NCI-H460 (cell line): ENCODE measurements around the gene NTHL1. TPM values are rescaled to one million over a fixed set of nuclear protein-coding genes. Genes with fewer than 3 reads are reported as not detected.

Experiments
- DNase-seq: peaks from one replicate; pipeline ENCODE4 v3.0.0-alpha.2; 2016; ENCODE audit warnings: low read depth; ENCODE audit errors: extremely low read depth
- total RNA-seq: library from RNA; depleted of rRNA; stranded (reverse); fragments of >200 nt; shearing (Covaris generic); gene quantifications from 2 replicates; pipeline ENCODE4 v1.2.3, GENCODE V29; 2014

Gene NTHL1
- total RNA-seq, 1 experiment from 2014 or later, result 18.0 TPM

DNA sequence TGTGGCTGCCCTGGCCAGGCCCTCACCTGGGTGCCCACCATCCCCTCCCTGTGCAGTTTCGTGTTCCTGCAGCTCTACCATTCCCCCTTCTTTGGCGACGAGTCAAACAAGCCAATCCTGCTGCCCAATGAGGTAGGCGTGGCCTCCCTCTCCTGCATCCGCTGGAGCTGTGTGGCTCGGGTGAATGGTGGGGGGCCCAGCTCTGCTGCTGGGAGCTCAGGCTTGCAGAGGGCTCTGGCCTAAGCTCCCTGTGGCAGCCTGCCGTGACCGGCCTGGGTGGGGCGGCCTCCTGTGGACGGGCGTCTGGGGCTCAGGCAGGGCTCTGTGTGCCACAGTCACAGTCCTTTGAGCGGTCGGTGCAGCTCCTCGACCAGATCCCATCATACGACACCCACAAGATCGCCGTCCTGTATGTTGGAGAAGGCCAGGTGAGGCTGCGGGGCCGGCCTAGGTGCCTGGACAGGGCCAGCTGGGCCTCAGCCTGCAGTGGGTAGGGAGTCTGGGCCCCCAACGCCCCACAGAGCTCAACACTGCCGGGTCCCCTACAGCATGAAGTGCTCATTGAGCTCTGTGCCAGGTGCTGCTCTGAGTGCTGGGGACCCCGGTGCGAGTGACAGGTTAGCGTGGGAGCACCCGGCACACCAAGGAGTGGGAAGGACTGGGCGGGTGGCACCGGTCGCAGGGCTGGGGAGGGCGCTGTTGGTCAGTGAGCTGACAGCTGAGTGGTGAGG, 37.4 kb upstream of the NTHL1 start:
- no peak for DNase-seq

DNA sequence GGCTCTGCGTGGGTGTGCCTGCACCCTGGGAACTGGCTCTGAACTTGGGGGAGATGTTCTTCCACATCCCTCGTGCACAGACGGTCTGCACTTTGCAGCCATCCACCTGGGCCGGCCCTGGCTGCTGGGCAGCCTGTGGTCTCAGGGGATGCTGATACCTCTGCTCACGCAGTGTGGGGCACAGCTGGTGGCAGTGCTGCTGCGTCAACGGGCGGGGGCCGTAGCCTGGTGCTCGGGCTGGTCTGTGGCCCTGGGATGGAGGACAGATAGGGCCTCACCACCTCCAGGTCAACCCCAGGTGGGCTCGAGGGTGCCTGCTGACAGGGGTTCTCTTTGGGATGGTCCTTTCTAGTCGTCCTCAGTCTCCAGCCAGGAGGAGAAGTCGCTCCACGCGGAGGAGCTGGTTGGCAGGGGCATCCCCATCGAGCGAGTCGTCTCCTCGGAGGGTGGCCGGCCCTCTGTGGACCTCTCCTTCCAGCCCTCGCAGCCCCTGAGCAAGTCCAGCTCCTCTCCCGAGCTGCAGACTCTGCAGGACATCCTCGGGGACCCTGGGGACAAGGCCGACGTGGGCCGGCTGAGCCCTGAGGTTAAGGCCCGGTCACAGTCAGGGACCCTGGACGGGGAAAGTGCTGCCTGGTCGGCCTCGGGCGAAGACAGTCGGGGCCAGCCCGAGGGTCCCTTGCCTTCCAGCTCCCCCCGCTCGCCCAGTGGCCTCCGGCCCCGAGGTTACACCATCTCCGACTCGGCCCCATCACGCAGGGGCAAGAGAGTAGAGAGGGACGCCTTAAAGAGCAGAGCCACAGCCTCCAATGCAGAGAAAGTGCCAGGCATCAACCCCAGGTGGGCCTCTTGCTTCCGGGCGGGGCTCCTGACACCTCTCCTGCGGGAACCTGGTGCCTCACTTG, 36.5 kb upstream of the NTHL1 start:
- no peak for DNase-seq

DNA sequence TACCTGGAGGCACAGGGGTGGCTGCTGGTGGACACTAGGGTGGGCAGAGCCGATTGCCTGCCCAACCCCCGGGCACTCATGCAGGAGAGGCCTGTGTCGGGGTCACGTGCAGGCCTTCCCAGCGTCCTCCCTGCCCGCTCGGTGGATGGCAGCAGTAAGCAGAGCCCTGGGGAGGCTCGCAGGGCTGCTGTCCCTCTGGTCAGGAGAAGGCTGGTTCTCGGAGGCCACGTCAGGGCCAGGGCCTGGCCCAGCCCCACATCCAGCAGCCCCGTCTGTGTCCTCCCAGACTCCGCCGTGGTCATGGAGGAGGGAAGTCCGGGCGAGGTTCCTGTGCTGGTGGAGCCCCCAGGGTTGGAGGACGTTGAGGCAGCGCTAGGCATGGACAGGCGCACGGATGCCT, 35.8 kb upstream of the NTHL1 start:
- no peak for DNase-seq

DNA sequence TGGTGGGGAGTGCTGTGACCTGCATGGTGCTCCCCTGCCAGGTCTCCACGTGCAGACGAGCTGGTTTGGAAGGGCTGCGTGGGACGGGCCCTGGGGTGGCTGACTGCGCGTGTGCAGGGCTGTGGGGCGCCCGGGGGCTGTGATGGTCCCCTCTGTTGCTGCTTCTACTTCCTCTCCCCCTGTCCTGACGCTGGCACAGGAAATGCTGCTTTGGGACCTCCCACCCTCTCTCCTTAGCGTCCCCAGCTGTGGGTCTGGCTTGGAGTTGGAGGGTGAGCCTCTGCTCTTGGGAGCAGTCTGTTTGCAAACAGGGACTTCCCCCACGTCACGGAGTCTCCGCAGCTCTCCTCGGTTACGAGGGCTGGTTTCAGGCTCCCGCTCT, 35.3 kb upstream of the NTHL1 start:
- DNase-seq, result no peak

DNA sequence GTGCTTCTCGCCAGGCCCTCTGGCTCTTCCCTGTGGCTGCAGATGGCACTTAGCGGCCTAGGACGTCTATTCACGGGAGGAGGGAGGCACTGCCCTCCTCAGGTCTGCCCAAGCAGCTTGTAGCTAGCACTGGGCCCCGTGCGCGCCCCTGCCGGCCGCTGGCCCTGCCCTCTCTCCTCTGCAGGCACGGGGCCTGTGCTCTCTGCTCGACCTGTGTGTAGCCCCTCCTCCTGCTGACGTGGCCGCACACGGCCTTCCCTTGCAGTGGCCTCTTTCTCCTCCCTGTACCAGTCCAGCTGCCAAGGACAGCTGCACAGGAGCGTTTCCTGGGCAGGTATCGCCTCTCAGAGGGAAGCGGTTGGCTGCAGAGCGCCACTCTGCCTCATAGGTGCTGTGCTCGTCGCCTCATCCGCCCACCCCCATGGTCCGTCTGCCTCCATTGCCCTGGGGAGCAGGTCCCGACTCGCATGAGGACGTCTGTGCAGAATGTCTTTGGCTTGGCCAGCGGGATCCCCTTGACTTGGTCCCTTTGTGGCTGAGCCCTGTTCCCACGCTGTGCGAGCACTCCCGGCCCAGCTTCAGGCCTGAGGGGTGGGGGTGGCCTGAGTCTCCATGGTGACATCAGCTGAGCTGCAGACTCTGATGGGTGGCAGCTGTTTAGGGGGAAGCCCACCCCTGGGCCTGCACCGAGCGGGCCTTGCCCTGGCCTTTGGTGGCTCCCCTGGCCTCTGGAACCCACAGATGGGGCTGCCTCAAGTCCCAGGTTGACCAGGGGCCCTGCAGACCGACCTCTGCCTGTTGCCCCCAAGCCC, 34.7 kb upstream of the NTHL1 start:
- no peak for DNase-seq

DNA sequence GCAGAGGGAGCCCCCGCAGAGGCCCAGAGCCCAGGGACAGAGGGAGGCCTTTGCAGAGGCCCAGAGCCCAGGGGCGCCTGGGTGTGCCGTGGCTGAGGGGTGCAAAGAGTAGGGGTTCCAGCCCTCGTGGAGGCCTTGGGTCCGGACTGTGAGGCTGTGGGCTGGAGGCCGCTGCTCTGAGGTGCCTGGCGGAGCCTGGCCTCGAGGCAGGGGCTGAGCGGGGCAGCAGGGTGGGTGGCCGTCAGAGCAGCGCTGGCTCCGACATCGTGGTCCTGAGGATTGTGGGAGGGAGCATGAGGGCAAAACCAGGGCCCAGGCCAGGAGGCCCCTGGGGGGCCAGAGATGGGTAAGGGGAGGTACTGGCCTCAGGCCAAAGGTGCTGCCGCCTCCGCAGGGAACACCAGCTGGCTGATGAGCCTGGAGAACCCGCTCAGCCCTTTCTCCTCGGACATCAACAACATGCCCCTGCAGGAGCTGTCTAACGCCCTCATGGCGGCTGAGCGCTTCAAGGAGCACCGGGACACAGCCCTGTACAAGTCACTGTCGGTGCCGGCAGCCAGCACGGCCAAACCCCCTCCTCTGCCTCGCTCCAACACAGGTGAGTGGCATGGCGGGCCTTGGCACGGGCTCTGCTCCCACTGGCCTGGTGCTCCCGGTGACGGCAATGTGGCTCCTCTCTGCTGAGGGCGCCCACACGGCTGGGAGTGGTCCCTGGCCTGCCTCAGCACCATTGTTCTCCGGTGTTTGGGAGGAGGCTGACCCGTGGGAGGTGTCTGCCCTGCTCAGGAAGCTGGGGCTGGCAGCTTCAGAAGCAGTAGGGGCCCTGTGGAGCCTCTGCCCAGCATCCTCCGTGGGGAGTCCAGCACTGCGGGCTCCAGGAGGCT, 33.8 kb upstream of the NTHL1 start:
- DNase-seq, result no peak

DNA sequence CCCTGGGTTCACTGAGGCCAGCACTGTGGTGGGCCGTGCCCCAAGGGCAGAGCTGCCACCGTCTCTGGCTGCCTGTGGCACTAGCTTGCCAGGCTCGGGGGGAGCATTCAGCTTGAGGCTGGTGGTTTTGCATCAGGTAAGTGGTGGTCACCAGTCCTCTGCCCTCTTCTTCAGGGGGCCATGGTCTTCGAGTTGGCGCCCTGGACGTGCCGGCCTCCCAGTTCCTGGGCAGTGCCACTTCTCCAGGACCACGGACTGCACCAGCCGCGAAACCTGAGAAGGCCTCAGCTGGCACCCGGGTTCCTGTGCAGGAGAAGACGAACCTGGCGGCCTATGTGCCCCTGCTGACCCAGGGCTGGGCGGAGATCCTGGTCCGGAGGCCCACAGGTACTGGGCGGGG, 32.4 kb upstream of the NTHL1 start:
- DNase-seq, result no peak

DNA sequence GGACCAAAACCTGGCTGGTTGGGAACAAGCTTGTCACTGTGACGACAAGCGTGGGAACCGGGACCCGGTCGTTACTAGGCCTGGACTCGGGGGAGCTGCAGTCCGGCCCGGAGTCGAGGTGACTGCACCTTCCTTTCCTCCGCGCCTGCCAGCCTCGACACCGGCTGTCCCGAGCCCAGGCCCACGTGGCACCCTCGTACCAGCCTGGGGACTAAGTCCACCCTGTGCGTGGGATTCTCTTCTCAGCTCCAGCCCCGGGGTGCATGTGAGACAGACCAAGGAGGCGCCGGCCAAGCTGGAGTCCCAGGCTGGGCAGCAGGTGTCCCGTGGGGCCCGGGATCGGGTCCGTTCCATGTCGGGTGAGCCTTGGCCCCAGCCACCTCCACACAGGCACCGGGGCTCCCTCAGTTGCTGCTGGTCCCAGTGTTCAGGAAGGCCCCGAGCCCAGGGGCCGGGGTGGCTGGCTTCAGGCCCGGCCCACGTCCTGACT, 31.7 kb upstream of the NTHL1 start:
- DNase-seq, result no peak

DNA sequence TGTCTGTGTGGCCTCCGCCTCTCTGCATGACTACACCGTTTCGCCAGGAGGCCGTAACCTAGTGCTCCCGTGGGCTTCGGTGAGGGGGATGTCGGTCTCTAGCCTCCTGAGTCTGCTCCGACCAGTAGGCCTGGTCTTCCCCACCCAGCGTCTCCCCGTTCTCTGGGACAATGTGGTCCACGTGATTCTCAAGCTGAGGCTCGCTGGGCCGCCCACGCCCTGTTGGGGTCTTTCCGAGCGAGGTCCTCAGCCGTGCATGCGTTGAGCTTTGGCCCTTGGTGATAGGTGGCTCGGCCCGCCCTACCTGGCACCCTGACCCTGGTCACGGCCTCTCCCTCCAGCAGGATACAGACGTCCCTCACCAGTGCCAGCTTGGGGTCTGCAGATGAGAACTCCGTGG, 31.1 kb upstream of the NTHL1 start:
- no peak for DNase-seq

DNA sequence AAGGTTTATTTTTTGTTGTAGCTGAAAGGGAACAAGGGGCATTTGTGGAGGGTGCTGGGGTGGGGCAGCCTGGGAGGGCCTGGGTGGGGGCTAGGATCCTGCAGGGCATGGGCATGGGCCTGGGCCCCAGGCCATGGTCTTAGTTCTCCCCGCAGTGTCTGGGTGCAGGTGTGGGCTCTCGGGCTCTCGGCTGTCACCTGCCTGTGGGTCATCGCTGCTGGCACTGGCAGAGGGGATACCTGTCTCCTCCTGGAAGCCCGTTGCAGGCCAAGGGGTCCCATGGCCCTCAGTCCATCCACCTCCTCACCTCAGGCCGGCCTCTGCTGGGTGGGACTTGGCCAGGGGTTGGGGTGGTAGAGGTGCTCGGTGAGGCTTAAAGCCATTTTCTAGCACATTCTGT, 30.5 kb upstream of the NTHL1 start:
- DNase-seq, result no peak

DNA sequence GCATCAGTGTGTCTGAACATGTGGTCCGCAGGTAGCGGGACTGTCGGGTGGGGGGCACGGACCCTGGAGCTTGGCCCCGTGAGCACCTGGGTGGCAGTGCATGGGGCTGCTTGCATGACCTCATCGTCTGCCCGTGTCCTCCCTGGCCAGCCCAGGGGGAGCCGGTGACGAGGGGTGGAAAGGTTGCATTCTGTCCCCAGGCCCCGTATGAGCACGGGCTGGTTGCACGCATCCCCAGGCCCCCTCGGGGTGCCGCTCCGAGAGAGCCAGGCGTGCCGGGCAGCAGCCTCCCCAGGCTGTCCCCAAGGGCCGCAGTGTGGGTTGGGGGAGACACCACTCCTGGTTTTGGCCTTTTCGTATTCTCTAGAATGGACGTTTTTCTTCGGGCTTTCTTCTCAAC, 30.1 kb upstream of the NTHL1 start:
- no peak for DNase-seq

DNA sequence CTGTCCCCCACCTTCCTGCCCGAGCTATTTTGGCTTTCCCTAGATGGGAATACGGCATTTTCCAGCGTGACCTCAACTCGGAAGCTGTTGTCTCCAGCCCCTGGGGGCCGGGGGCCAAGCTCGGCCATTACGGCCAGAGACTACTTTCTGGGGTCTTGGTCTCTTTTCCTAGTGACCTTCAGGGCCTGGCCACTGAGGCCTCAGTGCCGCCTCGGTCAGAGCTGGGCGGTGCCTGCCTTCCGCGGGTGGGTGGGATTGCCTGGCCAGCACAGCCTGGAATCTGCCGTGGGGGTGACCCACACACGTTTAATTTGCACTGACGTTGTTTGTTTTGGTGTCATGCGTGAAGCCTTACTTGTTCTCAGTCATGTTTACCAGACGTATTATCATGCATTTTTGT, 29.4 kb upstream of the NTHL1 start:
- DNase-seq, result no peak

DNA sequence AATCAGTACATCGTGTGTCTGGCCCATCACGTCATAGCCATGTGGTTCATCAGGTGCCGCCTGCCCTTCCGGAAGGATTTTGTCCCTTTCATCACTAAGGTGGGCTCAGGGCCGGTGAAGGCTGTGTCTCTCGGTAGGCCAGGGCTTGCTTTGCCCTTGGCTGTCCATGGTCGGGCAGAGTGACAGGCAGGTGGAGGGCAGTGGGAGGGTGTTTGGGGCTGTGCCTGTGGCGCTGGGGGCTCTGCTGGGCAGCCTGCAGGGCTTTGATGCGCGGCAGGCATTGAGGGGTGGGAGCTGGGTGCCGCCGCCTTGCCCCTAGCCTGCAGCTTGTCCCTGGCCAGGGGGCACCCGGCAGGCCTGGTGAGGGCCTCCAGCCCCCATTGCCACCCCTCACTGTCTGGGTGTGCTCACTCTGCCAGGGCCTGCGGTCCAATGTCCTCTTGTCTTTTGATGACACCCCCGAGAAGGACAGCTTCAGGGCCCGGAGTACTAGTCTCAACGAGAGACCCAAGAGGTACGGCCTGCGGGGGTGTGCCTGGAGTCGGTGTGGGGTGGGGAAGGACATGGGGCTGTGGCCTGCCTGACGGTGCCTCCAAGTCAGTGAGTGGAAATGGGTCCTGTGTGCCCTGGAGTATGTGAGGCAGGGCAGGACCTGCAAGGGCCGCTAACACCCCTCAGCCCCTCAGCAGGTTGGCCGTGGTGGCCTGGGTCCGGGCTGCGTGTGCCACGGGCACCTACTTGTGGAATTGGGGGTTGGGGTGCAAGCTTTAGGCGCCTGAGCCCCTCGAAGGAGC, 28.6 kb upstream of the NTHL1 start:
- DNase-seq, result no peak

DNA sequence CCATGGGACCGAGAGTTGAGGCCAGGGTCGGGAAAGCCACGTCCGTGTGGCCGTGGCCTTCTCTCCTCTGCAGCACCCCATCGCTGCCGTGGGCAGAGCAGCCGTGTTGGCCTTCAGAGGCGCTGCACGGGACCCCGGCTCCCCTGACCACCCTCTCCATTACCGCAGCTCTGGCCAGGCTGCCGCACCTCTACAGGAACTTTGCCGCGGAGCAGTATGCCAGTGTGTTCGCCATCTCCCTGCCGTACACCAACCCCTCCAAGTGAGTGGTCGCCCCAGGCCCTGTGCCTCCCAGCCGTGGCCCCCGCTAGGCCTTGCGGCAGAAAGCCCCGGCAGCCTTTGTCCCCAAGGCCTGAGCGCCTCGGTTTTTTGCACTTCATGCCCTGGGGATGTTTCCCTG, 28.0 kb upstream of the NTHL1 start:
- DNase-seq, result no peak

DNA sequence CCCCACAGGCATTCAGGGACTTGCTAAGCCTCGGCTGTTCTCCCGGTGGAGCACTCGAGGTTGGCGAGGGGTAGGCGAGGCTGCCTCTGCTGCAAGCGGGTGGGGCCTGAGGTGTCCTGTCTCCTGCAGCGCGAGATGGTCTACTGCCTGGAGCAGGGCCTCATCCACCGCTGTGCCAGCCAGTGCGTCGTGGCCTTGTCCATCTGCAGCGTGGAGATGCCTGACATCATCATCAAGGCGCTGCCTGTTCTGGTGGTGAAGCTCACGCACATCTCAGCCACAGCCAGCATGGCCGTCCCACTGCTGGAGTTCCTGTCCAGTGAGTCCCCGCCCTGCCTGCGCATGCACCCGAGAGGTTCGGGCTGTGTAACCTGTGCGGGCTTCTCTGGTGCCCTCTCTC, 26.4 kb upstream of the NTHL1 start:
- DNase-seq, result no peak

DNA sequence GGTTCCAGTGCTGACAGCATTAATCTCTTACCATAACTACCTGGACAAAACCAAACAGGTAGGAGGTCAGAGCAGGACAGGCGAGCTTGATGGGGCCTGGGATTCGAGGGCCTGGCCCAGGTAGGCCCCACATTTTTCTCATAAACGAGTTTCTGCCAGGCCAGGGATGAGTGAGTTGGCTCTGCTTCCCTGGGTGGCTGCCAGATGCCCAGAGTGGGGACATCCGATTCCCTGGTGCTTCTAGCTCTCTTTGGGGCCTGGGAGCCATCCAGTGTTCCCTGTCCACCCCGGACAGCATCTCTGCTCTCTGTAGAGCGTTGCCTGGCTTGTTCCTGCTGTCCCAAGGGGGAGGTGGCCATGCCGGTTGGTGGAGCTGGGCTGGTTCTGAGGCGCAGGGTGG, 25.3 kb upstream of the NTHL1 start:
- no peak for DNase-seq

DNA sequence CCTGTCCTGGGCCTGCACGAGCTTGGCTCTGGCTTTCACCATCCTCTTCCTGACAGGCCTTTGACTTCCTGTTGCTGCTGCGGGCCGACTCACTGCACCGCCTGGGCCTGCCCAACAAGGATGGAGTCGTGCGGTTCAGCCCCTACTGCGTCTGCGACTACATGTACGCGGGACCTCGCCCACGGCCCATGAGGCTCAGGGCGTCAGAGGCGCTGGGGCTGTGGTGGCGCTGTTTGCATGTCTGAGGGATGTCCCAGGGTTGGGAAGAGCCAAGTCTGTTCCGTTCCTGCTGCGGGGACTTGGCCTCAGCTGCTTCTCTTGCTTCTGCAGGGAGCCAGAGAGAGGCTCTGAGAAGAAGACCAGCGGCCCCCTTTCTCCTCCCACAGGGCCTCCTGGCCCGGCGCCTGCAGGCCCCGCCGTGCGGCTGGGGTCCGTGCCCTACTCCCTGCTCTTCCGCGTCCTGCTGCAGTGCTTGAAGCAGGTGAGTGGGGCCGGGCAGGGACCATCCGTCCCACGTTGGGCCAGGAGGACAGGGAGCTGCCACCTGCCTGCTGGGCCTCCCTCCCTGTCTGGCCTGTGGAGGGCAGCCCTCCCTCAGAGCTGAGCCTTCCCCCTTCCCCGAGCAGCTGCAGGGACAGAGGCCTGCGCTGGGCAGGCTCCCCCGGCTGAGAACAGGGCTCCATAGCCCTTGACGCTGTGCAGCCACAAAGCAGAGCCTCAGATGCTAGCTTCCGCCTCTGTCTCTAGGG, 24.0 kb upstream of the NTHL1 start:
- no peak for DNase-seq

DNA sequence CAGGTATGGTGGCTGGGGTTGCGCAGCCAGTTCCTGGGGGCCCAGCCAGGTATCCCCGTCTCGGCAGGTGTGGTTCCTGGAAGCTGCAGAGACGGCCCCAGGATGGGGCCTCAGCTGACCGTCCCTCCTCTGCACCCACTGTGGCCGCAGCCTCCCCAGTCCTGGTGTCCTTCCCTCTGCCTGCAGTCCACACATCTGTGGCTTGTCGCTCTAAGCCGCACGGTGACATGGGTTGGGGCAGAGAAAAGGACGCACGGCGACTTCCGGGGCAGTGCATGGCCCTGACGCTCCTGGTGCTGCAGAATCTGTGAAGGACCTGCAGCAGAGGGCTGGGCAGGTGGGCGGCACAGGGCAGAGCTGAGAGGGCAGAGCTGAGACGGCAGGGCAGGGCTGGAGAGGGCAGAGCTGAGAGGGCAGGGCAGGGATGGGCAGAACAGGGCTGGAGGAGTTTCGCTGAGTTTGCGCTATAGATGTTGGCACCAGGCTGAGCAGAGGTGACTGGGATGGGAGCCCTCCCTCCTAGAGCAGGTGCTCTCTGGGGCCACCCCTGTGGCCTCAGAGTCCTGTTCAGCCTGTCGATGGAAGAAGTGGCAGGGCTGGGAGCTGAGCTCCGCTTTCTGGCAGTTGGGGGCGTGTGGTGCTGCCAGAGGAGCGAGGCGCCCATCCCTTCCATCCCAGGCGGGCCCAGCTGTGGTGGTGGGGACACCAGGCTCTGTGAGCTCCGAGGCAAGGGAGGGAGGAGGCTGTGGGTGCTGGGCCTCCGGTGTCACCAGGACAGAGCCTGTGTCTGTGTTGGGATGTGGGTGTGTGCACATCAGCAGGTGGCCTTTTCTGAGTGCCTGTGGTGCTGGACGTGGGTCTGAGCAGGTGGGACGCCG, 23.2 kb upstream of the NTHL1 start:
- DNase-seq, result no peak
